Caco-2 (cell line): ENCODE measurements around the gene CUL7. TPM values are rescaled to one million over a fixed set of nuclear protein-coding genes. Genes with fewer than 3 reads are reported as not detected.
"Not testable (repeated sequence)": the region's sequence is repeated elsewhere in the genome, so short reads cannot be mapped to it uniquely, and the experiment has no call there.

Experiments
- BruUV-seq: library from RNA; stranded (reverse); fragments of 400-500 nt; replicated peaks from 2 replicates; lab custom pipeline; 2021; lab: Mats Ljungman, UMichigan
- CTCF ChIA-PET: fragments of 300-600 bp; sonication (Branson Sonifier 250); formaldehyde crosslinking; loops from one replicate; lab custom pipeline; 2022; ENCODE audit warnings: antibody characterized with exemption; lab: Charles Lee
- POLR2A ChIA-PET: fragments of 300-600 bp; sonication (Branson Sonifier 250); formaldehyde crosslinking; loops from one replicate; lab custom pipeline; 2022; ENCODE audit warnings: antibody characterized with exemption; lab: Charles Lee
- DNase-seq, 2 experiments: peaks; one replicate each; pipeline versions ENCODE4 v3.0.0 to v3.0.0-alpha.2; 2020 to 2022
- H3K27me3 ChIP-seq: replicated peaks from 2 replicates; pipeline ENCODE4 v1.6.0; 2011; ENCODE audit warnings: low read length; ENCODE audit not compliant: control insufficient read depth, insufficient read depth
- H3K36me3 ChIP-seq: 2 replicates; pipeline ENCODE4 v1.5.1; 2011; ENCODE audit warnings: low read length; ENCODE audit not compliant: control insufficient read depth, insufficient read depth
- H3K4me1 ChIP-seq: fragments of 250-450 bp; sonication (Bioruptor Pico); 2 replicates; pipeline ENCODE4 v1.5.1; 2020; ENCODE audit warnings: mild to moderate bottlenecking
- H3K4me3 ChIP-seq: 2 replicates; pipeline ENCODE4 v1.5.1; 2011; ENCODE audit warnings: low read depth, mild to moderate bottlenecking, control low read depth, low read length
- H3K9me3 ChIP-seq: fragments of 250-450 bp; sonication (Bioruptor Pico); 2 replicates; pipeline ENCODE4 v1.5.1; 2020; ENCODE audit warnings: mild to moderate bottlenecking, moderate library complexity
- H3K27ac Mint-ChIP-seq: one replicate; pipeline ENCODE4 v1.8.0; 2022; ENCODE audit warnings: mixed read lengths; ENCODE audit not compliant: unreplicated experiment
- H3K27me3 Mint-ChIP-seq: one replicate; pipeline ENCODE4 v1.8.0; 2022; ENCODE audit warnings: mixed read lengths; ENCODE audit not compliant: insufficient read depth, unreplicated experiment
- H3K36me3 Mint-ChIP-seq: one replicate; pipeline ENCODE4 v1.8.0; 2022; ENCODE audit warnings: mild to moderate bottlenecking, mixed read lengths; ENCODE audit not compliant: insufficient read depth, unreplicated experiment
- H3K4me1 Mint-ChIP-seq: one replicate; pipeline ENCODE4 v1.8.0; 2022; ENCODE audit warnings: low read depth, mixed read lengths; ENCODE audit not compliant: unreplicated experiment
- H3K4me3 Mint-ChIP-seq: one replicate; pipeline ENCODE4 v1.8.0; 2022; ENCODE audit warnings: mild to moderate bottlenecking, moderate library complexity, mixed read lengths; ENCODE audit not compliant: unreplicated experiment
- H3K9me3 Mint-ChIP-seq: one replicate; pipeline ENCODE4 v1.8.0; 2022; ENCODE audit warnings: mixed read lengths; ENCODE audit not compliant: unreplicated experiment
- intact Hi-C: fragments of 100-400 bp; cut with micrococcal nuclease; formaldehyde crosslinking; loops from one replicate; pipeline ENCODE4 v1.10.0; 2022; ENCODE audit not compliant: unreplicated experiment
- total RNA-seq: library from RNA; stranded (reverse); gene quantifications from 2 replicates; pipeline ENCODE4 v1.2.3, GENCODE V29; 2022
- TF ChIP-seq, protein P1 (sequence below), 2 experiments: fragments of 200-600 bp in 1 of 2; IDR thresholded peaks; 1 replicate in 1 of 2; 2 replicates in 1 of 2; pipeline versions ENCODE4 v1.5.1 to v1.8.0; 2011 to 2022; ENCODE audit warnings: antibody characterized with exemption in 1 of 2, control low read depth in 1 of 2, inconsistent platforms in 1 of 2, low read depth in 1 of 2, low read length in 1 of 2, mild to moderate bottlenecking in 1 of 2, moderate library complexity in 1 of 2; ENCODE audit not compliant: insufficient read depth in 1 of 2, severe bottlenecking in 1 of 2, unreplicated experiment in 1 of 2

The CUL7 gene
- total RNA-seq, 1 experiment from 2014 or later = 26.7 TPM

DNA sequence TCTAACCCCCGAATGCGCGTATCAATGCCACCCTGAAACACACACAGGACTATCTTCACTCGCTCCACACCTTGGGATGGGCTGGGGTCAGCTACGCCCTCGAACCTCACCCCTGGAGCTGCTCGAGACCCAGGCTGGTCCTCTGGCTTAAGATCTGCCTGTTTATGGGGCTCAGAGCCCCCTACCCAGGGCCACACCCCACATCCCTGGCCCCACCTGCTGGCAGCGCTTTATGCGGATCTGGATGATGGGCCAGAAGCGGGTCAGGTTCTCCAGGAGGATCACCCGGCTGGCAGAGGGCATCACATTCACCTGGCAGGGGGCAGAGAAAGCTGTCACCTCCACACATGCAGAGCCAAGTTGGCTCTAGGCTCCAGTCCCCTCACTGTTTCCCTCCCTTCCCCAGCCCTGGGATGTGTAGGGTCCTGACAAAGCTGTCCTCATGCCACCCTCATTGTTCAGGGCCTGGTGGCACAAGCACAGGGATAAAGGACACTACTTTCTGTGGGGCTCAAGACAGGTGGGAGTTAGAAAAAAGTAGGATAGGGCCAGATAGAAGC lies 8.2 kb downstream of the CUL7 start:
- H3K9me3 ChIP-seq = no peaks in the 10 kb centered on the region
- peaks cover 2% of the 10 kb centered on the region for H3K4me1 Mint-ChIP-seq
- no peak overlapping the region for H3K27ac Mint-ChIP-seq
- ChIA-PET CTCF (interaction anchor here (0.7 kb wide), 1 partner anchor 29 kb away, joined by 3 read pairs; no protein-coding TSS in a partner anchor), POLR2A (interaction anchor here (0.7 kb wide), 1 partner anchor 14 kb away, joined by 3 read pairs; the partner anchor contains the start of genes KLC4 and MRPL2)
- H3K4me3 Mint-ChIP-seq = no peak overlapping the region
- TF ChIP-seq, protein P1, sequence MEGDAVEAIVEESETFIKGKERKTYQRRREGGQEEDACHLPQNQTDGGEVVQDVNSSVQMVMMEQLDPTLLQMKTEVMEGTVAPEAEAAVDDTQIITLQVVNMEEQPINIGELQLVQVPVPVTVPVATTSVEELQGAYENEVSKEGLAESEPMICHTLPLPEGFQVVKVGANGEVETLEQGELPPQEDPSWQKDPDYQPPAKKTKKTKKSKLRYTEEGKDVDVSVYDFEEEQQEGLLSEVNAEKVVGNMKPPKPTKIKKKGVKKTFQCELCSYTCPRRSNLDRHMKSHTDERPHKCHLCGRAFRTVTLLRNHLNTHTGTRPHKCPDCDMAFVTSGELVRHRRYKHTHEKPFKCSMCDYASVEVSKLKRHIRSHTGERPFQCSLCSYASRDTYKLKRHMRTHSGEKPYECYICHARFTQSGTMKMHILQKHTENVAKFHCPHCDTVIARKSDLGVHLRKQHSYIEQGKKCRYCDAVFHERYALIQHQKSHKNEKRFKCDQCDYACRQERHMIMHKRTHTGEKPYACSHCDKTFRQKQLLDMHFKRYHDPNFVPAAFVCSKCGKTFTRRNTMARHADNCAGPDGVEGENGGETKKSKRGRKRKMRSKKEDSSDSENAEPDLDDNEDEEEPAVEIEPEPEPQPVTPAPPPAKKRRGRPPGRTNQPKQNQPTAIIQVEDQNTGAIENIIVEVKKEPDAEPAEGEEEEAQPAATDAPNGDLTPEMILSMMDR (IDR thresholded peaks at IDR 0.05; ENCODE audit: insufficient read depth in 1 of 2, low read depth in 1 of 2, low read length in 1 of 2, severe bottlenecking in 1 of 2, unreplicated experiment in 1 of 2) = no peak
- H3K9me3 Mint-ChIP-seq = no peaks in the 10 kb centered on the region
- no peak for DNase-seq
- intact Hi-C loops = no loop called here
- H3K4me1 ChIP-seq = no peaks in the 10 kb centered on the region
- H3K4me3 ChIP-seq = no peak overlapping the region
- peaks cover 66% of the 10 kb centered on the region for H3K36me3 Mint-ChIP-seq
- no peaks in the 10 kb centered on the region for H3K27me3 Mint-ChIP-seq
- H3K36me3 ChIP-seq = peaks cover 3% of the 10 kb centered on the region
- no peaks in the 10 kb centered on the region for H3K27me3 ChIP-seq
- BruUV-seq = no TSS peak

DNA sequence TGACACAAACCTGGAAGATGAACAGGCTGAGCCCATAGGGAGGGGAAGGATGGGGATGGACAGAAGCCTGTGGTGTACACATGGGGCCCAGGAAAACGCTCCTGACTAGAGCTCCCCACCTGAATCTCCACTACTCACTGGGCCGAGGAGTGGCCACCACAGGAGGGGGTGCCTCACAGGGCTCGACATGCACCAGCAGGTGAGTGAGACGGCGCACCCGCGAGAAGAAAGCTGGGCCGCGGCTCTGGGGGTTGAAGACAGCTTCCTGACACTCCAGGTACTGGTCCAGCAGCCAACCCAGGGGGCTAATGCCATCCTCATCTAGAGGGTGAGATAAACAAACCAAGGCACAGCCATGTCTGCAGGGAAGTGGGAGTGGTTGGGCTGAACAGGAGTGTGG lies 10.3 kb downstream of the CUL7 start:
- H3K27me3 ChIP-seq = no peaks in the 10 kb centered on the region
- peaks cover 1% of the 10 kb centered on the region for H3K36me3 ChIP-seq
- DNase-seq = no peak
- intact Hi-C loops = no loop called here
- TF ChIP-seq, protein P1 (IDR thresholded peaks at IDR 0.05; ENCODE audit: insufficient read depth in 1 of 2, low read depth in 1 of 2, low read length in 1 of 2, severe bottlenecking in 1 of 2, unreplicated experiment in 1 of 2) = no peak
- H3K36me3 Mint-ChIP-seq = peaks cover 55% of the 10 kb centered on the region
- H3K9me3 ChIP-seq = no peaks in the 10 kb centered on the region
- H3K27me3 Mint-ChIP-seq = no peaks in the 10 kb centered on the region
- no peaks in the 10 kb centered on the region for H3K4me1 ChIP-seq
- POLR2A ChIA-PET = no interaction called here
- no TSS peak for BruUV-seq
- H3K9me3 Mint-ChIP-seq = no peaks in the 10 kb centered on the region
- H3K27ac Mint-ChIP-seq = no peak overlapping the region
- H3K4me3 ChIP-seq = no peak overlapping the region
- no peaks in the 10 kb centered on the region for H3K4me1 Mint-ChIP-seq
- H3K4me3 Mint-ChIP-seq = no peak overlapping the region
- CTCF ChIA-PET = no interaction called here

DNA sequence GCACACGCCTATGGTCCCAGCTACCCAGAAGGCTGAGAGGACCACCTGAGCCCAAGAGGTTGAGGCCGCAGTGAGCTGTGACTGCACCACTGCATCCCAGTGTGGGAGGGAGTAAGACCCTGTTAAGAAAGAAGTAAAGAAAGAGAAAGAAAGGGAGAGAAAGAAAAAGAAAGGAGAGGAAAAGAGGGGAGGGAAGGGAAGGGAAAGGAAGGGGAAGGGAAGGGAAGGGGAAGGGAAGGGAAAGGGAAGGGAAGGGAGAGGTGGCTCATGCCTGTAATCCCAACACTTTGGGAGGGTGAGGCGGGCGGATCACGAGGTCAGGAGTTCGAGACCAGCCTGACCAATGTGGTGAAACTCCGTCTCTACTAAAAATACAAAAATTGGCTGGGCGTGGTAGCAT lies 12.2 kb downstream of the CUL7 start:
- H3K36me3 Mint-ChIP-seq = peaks cover 64% of the 10 kb centered on the region
- intact Hi-C loops, BruUV-seq, H3K4me1 Mint-ChIP-seq, H3K27ac Mint-ChIP-seq, H3K27me3 ChIP-seq, H3K36me3 ChIP-seq, CTCF ChIA-PET, H3K27me3 Mint-ChIP-seq, H3K4me1 ChIP-seq, H3K4me3 Mint-ChIP-seq, DNase-seq, POLR2A ChIA-PET, H3K4me3 ChIP-seq, H3K9me3 ChIP-seq, H3K9me3 Mint-ChIP-seq: not testable (repeated sequence)
